HG02981 (cell line): ENCODE measurements around the gene ZNF771.

Experiments
- ATAC-seq: cut with Tn5 transposase; IDR thresholded peaks from one replicate; pipeline ENCODE4 v1.9.1; 2021; ENCODE audit warnings: mild to moderate bottlenecking, moderate library complexity; ENCODE audit not compliant: unreplicated experiment

The ZNF771 gene

DNA sequence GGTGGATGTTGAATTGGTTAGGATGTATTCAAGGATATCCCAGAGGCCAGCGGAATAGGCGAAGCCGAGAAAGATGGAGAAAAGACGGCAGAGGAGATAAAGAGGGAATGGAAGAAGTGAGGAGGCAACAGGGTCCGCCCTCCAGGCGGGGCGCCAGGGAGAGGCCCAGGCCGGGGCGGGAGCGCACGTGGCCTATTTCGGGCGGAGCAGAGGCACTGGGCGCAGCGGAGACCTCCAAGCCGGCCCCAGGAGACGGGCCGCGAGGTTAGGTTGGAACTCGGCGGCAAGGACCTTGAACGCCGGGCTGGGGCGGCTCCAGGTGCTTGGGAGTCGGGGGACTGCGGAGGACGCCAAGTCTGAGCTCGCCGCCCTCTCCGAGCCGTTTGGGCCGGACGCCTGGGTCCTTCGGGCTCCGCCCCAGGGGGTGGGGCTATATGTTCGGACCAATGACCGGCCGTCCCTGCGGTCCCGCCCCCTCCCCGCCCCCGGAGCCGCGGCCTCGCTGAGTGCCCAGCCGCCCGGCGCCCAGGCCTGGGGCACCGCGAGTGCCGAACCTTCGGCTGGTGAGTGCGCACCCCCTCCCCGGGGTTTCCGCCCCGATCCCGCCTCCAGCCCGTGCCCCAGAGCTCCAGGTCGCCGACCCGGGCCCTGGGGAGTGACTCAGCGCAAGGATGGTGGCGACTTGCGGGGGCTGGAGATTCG is at the start of gene ZNF771:
Gene ZNF771 (plus strand): TSS at position 505 of the 702 bp plus-strand sequence. CDS start 448 bp downstream, outside the sequence.
- peak; percentile 58 for ATAC-seq

- ATAC-seq: no peak
Measured at GRCh38 chr16:30357715-30358576, 49.5 kb upstream of the ZNF771 start.

DNA sequence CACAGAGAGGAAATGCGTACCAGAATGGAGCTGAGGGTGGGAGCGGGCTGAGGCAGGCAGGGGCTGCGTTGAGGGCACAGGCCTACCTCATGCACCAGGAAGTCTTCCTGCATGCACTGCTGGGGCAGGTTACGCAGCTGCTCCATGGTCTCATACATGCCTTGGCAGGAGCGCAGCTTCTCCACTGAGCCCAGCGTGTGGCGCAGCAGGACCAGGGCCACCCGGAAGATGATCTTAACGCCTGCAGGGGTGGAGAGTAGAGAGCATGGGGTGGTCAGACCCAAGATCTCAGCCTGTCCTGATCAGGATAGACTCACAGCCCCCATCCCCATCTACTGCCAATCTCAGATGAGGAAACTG is 48.8 kb upstream of the ZNF771 start:
- ATAC-seq: no peak

- ATAC-seq: no peak
Measured at GRCh38 chr16:30358990-30359870, 48.2 kb upstream of the ZNF771 start.

DNA sequence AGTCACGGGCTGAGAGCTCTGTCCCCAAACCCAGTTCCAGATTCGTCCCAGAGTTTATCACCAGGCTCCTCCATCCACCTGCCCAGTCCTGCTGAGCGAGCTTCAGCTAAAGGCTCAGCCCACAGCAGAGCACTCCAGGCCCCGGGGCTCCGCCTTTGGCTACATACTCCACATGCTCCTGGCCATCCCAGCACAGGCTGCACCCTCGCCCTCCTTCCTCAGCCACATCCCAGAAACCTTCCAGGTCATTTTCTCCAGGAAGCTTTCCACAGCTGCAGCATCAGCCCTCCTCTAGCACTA is 47.6 kb upstream of the ZNF771 start:
- no peak for ATAC-seq

- ATAC-seq: no peak
Measured at GRCh38 chr16:30361180-30361579, 46.2 kb upstream of the ZNF771 start.

GRCh38 chr16:30365200-30365599 is 42.2 kb upstream of the ZNF771 start:
- no peak for ATAC-seq

DNA sequence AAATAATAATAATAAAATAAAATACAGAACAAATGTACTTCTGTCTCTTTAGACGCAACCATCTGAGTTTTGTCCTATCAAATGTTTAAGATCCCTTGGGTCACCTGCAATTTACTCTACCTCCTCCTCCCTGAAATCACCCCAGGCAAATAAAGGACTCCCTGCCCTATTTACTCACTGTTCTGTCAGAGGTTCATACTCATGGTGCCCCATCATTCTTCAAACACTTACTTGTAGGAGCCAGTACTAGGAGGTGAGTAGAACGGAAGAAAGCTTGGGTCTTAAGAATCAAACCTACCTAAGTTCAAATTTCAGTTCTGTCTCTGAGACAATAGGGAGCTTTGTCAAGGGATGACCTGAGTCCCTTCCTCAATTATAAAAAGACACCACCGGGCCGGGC is 40.9 kb upstream of the ZNF771 start:
- no peak for ATAC-seq

GRCh38 chr16:30367349-30368009 is 39.9 kb upstream of the ZNF771 start:
- no peak for ATAC-seq

DNA sequence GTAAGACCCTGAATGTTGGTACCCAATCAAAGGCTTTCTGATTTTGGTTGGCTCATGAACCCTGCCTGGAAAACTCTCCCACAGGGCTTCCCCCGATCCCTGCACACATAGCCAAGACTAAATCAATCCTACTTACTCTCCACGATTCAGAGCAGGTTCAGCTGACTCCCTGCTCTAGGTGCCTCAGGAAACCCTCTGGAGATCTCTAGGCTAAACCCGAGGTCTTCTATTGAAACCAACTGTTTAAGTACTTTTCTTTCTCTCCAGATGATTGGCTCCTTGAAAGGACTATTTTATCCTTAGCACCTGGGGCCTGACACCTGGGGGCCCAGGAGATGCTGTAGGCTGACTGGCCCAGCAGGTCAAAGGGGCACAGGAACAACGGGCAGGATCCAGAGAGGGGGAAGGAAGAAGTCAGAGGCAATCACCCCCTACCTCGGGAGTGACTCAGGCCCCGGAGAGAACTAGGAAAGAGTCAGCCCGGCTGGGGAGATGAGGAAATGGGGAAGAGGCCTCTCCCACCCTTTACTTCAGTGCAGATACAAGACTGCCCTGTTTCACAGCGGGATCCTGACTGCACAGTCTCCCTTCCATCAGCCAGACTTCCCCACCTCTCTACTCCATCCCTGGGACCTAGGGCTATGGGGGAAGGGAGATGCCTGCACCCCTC is 39.1 kb upstream of the ZNF771 start:
- ATAC-seq: no peak

DNA sequence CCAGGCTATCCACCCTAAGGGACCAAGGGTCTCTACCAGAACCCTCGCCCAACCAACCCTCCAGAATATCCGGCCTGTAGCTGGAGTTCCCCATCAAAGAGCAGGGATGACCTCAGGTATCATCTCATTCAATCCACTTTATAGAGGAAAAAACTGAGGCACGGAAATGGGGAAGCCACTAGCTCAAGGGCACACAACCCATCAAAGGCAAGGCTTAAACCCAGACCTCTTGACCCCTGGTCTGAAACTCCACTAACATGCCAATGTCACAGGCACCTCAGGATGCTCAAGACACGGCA is 38.7 kb upstream of the ZNF771 start:
- no peak for ATAC-seq

DNA sequence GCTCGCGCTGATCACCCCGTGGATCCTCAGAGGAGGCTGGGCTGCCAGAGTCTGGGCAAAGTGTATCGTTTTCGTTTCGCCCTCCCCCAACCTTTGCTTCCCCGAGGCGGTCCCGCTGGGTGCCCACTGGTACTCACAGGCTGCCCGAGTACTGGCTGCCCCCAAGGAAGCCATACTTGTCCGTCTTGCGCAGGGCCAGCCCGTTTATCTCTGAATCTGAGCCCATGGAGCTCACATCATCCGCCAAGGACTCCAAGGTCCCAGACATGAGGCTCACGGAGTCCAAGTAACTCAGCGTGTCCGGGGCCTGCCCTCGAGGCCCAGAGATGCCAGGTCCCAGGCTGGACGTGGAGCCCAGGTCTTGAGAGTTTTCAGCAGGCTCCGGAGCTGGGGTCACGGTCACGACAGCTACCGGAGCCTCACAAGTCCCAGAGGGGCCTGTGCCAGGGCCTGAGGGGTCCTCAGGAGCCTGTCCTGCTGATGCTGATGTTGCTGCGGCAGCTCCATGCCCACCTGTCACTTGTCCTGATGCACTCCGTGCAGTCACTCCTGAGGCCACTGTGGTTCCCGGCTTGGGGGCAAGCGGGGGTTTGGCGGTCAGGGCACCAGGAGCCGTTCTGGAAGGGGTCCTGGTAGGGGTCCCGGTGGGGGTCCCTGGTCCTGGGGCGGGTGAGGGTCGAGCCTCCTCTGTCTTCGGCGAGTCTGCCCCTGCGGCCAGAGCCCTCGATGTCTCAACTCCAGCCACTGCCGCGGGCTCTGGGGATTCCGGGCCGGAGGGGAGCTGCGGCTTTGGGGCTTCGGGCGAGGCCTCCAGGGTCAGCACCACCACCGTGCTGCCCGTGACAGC is 38.1 kb upstream of the ZNF771 start:
- ATAC-seq: no peak

GRCh38 chr16:30369938-30370455 is 37.4 kb upstream of the ZNF771 start:
- peak; percentile 12 for ATAC-seq

DNA sequence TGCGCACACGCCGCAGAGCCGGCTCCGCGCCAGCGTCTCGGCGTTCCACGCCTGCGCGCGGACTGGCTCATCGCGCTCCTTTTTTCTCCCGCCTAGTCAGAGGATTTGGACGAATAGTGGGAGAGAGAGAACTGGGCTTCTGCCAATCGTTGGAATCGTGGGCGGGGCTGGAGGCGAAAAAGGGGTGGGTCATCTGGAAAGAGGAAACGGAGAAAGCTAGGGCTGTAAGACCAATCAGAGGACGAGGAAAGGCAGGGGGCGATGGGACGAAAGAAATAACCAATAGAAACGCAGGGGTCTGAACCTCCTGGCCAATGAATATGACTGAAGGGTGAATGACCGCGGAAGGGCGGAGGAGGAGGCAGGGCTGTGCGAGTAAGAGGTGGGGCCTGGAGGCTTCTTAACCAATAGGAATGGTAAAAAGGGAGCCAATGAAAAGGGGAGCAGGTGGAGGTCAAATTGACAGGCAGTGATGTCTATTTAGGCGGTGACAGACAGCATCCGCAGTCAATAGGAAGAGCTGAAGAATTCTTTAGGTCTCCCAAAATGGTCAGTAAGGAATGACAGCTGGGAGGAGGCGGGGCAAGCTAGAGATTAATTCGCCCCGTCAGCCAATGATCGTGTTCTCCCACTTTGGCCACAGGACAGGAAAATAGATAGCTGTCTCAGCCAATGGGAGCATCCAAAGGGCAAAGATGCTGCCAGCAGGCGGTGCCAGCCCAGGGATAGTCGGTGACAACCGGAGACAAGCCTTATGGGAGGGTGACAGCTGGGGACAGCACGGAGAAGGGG is 36.8 kb upstream of the ZNF771 start, which contains the start of gene TBC1D10B:
Gene TBC1D10B (minus strand): TSS at position 39 of the 792 bp plus-strand sequence. CDS start 311 bp downstream, outside the sequence.
- peak; percentile 71 for ATAC-seq

DNA sequence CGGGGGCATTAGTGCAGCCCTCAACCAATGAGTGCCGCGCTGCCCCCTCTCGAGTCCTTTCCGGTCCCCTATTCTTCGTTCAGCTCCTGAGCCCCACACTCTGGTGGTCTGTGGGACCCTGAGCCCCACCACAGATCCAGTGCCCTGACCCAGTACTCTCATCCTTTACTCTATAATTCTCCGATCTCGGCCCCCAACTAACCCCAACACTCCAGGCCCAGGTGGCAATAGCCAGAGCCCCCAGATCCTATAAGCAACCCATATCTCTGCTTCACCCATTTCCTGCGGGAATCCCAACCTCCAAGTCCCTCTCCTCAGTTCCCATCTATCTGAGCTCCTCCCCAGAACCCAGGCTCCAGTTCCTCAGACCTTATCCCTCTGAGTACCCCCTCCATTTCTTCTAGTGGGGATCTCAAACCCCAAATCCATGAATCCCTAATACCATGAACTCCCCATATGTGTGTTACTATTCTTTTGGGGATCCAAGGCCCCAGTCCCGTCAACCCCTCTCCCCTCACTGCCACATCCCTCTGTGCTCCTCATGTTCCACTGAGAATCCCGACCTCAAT is 36.1 kb upstream of the ZNF771 start:
- ATAC-seq: no peak

DNA sequence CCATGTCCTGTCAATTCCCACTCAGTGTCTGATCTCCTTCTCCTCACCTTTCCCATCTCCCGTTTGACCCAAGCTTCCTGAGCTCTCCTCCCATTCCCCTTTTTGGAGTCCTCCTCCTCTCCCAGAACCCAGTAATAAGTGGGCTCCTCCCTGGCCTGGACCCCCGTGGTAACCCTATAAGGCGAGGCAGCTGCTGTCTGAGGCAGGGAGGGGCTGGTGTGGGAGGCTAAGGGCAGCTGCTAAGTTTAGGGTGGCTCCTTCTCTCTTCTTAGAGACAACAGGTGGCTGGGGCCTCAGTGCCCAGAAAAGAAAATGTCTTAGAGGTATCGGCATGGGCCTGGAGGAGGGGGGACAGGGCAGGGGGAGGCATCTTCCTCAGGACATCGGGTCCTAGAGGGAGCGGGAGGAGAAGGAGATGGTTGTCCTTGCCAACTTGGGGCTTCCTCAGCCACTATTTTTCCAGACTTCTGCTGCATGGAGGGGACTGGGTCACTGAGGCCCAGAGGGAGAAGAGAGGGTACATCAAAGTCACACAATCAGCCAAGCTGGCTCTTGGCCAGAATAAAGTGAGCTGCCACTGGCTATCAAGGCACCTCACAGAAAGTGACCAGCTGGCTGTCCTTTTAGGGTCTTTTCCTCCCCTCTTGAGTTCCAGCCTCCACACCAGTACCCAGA is 35.2 kb upstream of the ZNF771 start:
- no peak for ATAC-seq

- no peak for ATAC-seq
Measured at GRCh38 chr16:30372725-30373124, 34.7 kb upstream of the ZNF771 start.

- no peak for ATAC-seq
Measured at GRCh38 chr16:30374538-30374937, 32.9 kb upstream of the ZNF771 start, which contains the start of gene MYL11. Gene MYL11, plus strand, starts transcription at chr16:30374802. Its CDS starts 56 bp downstream, at chr16:30374858.
